Liver (tissue), 3 donors: ENCODE results near the gene DMTF1.

Source experiments
- EGR1 ChIP-seq, 2 donors: IDR thresholded peaks; 2 replicates each; pipeline ENCODE4 v1.6.1; 2016 to 2018; ENCODE audit warnings: antibody characterized with exemption in 2 of 2, low read depth in 2 of 2
- GABPA ChIP-seq, 2 donors: IDR thresholded peaks in 1 of 2; conservative IDR thresholded peaks in 1 of 2; 2 replicates each; pipeline ENCODE4 v1.6.1; 2016; ENCODE audit warnings: antibody characterized with exemption in 2 of 2, mild to moderate bottlenecking in 1 of 2, moderate library complexity in 1 of 2
- HNF4A ChIP-seq, 2 donors: conservative IDR thresholded peaks; 2 replicates each; pipeline ENCODE4 v1.6.1; 2016; ENCODE audit warnings: antibody characterized with exemption in 2 of 2, mild to moderate bottlenecking in 2 of 2
- HNF4G ChIP-seq: IDR thresholded peaks from 2 replicates; pipeline ENCODE4 v1.6.1; 2016; ENCODE audit warnings: antibody characterized with exemption
- JUND ChIP-seq, 2 donors: IDR thresholded peaks; 2 replicates each; pipeline ENCODE4 v1.6.1; 2016; ENCODE audit warnings: antibody characterized with exemption in 2 of 2
- RAD21 ChIP-seq, 2 donors: IDR thresholded peaks; 2 replicates each; pipeline ENCODE4 v1.6.1; 2016; ENCODE audit warnings: antibody characterized with exemption in 2 of 2, mild to moderate bottlenecking in 2 of 2
- RXRA ChIP-seq, 2 donors: IDR thresholded peaks; 2 replicates each; pipeline ENCODE4 v1.6.1; 2017 to 2018; ENCODE audit warnings: antibody characterized with exemption in 2 of 2, mild to moderate bottlenecking in 1 of 2
- SP1 ChIP-seq: IDR thresholded peaks from 2 replicates; pipeline ENCODE4 v1.6.1; 2018; ENCODE audit warnings: antibody characterized with exemption, mild to moderate bottlenecking
- TAF1 ChIP-seq: conservative IDR thresholded peaks from 2 replicates; pipeline ENCODE4 v1.6.1; 2016; ENCODE audit warnings: antibody characterized with exemption, mild to moderate bottlenecking
- YY1 ChIP-seq: IDR thresholded peaks from 2 replicates; pipeline ENCODE4 v1.6.1; 2016; ENCODE audit warnings: antibody characterized with exemption, mild to moderate bottlenecking
- TF ChIP-seq, protein P1 (sequence below): fragments of 150-350 bp; IDR thresholded peaks from 2 replicates; pipeline ENCODE4 v1.5.1; 2017; ENCODE audit warnings: improper control_type of control experiment, low read depth, low read length; ENCODE audit not compliant: missing input control
- TF ChIP-seq, protein P2 (sequence below): IDR thresholded peaks from 2 replicates; pipeline ENCODE4 v1.6.1; 2016; ENCODE audit warnings: antibody characterized with exemption
- TF ChIP-seq, protein P3 (sequence below): IDR thresholded peaks from 2 replicates; pipeline ENCODE4 v1.6.1; 2016; ENCODE audit warnings: antibody characterized with exemption
- donor health status: healthy.
- donor health status: healthy.

DNA sequence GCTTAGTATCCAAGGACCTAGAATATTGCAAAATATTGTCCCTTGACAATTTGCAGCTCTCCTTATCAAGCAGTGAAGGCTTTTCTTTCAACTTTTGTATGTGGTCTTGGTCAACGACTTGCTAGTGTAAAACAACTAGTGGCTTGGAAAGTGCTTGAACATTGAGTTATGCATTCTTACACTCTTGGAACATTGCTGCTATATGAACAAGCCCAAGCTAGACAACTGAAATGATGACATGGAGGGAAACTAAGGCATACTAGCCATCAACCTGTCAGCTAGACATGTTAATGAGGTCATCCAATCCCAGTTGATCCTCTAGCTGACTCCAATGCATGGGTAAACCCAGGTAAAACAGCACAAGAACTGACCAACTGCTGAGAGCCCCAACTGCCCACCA is 12.7 kb upstream of the DMTF1 start:
- TF ChIP-seq, protein P1, sequence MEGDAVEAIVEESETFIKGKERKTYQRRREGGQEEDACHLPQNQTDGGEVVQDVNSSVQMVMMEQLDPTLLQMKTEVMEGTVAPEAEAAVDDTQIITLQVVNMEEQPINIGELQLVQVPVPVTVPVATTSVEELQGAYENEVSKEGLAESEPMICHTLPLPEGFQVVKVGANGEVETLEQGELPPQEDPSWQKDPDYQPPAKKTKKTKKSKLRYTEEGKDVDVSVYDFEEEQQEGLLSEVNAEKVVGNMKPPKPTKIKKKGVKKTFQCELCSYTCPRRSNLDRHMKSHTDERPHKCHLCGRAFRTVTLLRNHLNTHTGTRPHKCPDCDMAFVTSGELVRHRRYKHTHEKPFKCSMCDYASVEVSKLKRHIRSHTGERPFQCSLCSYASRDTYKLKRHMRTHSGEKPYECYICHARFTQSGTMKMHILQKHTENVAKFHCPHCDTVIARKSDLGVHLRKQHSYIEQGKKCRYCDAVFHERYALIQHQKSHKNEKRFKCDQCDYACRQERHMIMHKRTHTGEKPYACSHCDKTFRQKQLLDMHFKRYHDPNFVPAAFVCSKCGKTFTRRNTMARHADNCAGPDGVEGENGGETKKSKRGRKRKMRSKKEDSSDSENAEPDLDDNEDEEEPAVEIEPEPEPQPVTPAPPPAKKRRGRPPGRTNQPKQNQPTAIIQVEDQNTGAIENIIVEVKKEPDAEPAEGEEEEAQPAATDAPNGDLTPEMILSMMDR: no peak
- TF ChIP-seq EGR1 (IDR thresholded peaks at IDR 0.05; ENCODE audit: low read depth in 2 of 2): no peak
- TF ChIP-seq YY1: no peak
- TF ChIP-seq JUND (IDR thresholded peaks at IDR 0.05): no peak
- TF ChIP-seq RXRA (IDR thresholded peaks at IDR 0.05): no peak
- TF ChIP-seq, protein P2, sequence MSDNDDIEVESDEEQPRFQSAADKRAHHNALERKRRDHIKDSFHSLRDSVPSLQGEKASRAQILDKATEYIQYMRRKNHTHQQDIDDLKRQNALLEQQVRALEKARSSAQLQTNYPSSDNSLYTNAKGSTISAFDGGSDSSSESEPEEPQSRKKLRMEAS: no peak
- no peak for TF ChIP-seq TAF1
- TF ChIP-seq SP1: no peak
- TF ChIP-seq, protein P3, sequence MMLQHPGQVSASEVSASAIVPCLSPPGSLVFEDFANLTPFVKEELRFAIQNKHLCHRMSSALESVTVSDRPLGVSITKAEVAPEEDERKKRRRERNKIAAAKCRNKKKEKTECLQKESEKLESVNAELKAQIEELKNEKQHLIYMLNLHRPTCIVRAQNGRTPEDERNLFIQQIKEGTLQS: no peak
- TF ChIP-seq GABPA (IDR thresholded peaks at IDR 0.05 in 1 of 2, conservative IDR thresholded peaks at IDR 0.05 in 1 of 2): no peak
- no peak for TF ChIP-seq RAD21 (IDR thresholded peaks at IDR 0.05)
- TF ChIP-seq HNF4G: no peak
- TF ChIP-seq HNF4A (conservative IDR thresholded peaks at IDR 0.05): no peak
